Astrocyte of the spinal cord (primary cell): Measurements from ENCODE around the gene SMARCE1.
A peak's percentile ranks its signal among the peaks of the same experiment; 100 is the strongest.

ENCODE experiments used
- DNase-seq: peaks from one replicate; pipeline ENCODE4 v3.0.0; 2011; ENCODE audit warnings: low read depth, low spot score
- H3K4me3 ChIP-seq: 2 replicates; pipeline ENCODE4 v1.5.1; 2011; ENCODE audit warnings: low read depth, mild to moderate bottlenecking, low read length, moderate library complexity
- CTCF ChIP-seq: IDR thresholded peaks from 2 replicates; pipeline ENCODE4 v1.5.1; 2012; ENCODE audit warnings: low read depth, mild to moderate bottlenecking, low read length, inconsistent platforms
- in situ Hi-C: cut with HindIII; loops from 2 replicates; pipeline ENCODE4 v1.10.0; 2017; ENCODE audit warnings: low sequenced_read_pairs

SMARCE1 gene

GRCh38 chr17:40618754-40619625, 28.6 kb downstream of the SMARCE1 start:
- H3K4me3 ChIP-seq: no peak overlapping the region
- in situ Hi-C loops: no loop called here
- no peak for DNase-seq
- TF ChIP-seq CTCF: no peak

GRCh38 chr17:40617678-40618240, 29.9 kb downstream of the SMARCE1 start:
- no peak for TF ChIP-seq CTCF
- no peak overlapping the region for H3K4me3 ChIP-seq
- DNase-seq: no peak
- in situ Hi-C loops: no loop called here

DNA sequence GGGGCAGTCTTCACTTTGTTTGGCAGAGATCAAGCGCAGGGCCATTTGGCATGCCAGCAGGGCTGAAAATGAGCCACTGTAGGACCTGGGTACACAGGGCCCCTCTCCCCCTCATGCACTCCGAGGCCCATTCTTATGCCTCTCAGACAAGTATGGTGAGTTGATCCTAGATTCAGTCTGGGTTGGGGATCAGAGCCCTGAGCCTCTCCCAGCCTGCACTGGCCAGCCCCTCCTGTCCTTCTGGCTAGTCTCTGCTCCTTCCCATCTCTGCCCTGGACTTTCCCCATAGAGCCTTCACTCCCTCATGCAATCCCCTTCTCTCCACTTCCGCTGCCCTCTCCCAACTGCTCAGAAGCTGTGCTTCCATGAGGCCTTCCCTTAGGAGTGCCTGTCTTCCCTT, 31.0 kb downstream of the SMARCE1 start:
- H3K4me3 ChIP-seq: no peak overlapping the region
- in situ Hi-C loops: no loop called here
- DNase-seq: no peak
- TF ChIP-seq CTCF: no peak

DNA sequence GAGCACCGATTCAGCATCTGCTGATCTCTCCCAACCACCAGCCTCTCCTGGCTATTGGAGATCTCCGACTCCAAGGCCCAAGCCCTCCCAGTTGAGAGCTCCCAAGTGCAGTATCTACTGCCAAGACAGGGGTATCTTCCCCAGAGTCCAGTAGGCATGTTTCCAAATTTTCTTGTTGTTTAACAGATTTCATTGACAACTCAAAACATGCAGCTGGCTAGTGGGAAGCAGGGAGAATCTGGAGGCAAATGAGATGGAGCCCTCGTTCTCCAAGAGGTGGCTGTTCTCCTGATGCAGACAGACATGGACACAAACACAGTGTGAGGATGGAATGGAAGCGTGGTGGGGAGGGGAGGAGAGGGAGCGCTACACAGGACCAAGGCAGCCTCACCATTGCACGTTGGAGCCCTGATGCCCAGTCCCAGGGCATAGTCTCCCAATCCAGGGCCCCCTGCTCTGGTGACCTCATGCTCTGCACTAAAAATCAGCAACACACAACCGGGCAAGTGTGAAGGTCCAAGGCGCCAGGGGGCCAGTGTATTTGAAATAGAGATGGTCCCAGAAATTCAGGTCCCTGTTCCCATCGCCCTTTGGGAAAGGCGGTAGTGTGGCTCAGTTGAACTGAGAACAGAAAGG, 31.7 kb downstream of the SMARCE1 start:
- TF ChIP-seq CTCF: no peak
- in situ Hi-C loops: no loop called here
- H3K4me3 ChIP-seq: no peak overlapping the region
- no peak for DNase-seq

DNA sequence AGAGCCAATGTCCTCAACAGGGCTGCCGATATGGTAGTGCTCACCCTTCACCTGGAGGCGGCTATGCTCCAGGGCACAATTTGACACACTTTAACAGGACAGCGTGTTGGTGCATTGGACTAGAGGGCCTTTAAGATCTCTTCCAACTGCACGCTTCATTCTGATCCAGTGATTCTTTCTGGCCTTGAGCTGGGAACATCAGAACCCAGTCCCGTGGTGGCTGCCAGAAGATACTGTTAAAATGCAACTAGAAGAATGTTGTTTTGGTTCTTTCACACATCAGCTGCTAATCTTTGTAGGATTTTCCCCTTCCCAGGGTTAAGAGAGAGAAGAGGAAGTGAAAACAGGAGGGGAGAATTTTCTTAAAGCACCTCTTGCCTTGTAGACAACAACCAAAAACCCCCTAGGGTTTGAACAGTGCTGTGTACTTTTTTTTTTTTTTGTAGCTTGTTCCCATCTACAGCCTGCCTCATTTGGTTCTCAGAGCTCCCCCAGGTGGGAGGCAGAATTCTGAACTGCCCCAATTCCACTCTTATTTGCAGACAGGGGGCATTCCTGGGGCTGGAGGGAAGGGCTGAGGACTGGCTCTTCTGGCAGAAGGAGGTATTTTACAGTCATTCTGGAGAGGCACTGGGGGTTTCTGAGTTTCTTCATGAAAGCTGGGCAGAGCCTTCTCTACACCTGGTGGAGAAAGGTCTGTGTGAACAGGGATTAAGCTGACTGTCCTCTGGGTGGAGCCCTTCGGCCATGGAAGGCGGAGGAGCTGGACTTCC, 32.4 kb downstream of the SMARCE1 start:
- H3K4me3 ChIP-seq: no peak overlapping the region
- TF ChIP-seq CTCF: peak; percentile 55
- in situ Hi-C loops: no loop called here
- peak; percentile 34 for DNase-seq

GRCh38 chr17:40614431-40615067, 33.1 kb downstream of the SMARCE1 start:
- DNase-seq: no peak
- no peak overlapping the region for H3K4me3 ChIP-seq
- in situ Hi-C loops: no loop called here
- TF ChIP-seq CTCF: no peak
